ENCODE results near the gene STX11.
"Not testable (repeated sequence)": the region's sequence is repeated elsewhere in the genome, so short reads cannot be mapped to it uniquely, and the experiment has no call there.

Gene STX11

GRCh38 chr6:144178323-144178722, 28.0 kb downstream of the STX11 start:
- DNase-seq, result no peak

GRCh38 chr6:144179237-144179636, 28.9 kb downstream of the STX11 start:
- DNase-seq, result no peak

- no peak for DNase-seq
These were observed 29.5 kb downstream of the STX11 start for GRCh38 chr6:144179828-144180227.

- not testable (repeated sequence) for DNase-seq
These were observed 30.0 kb downstream of the STX11 start for GRCh38 chr6:144180354-144180753.

GRCh38 chr6:144181639-144182038, 31.3 kb downstream of the STX11 start:
- DNase-seq, result no peak

GRCh38 chr6:144184186-144184585, 33.9 kb downstream of the STX11 start:
- not testable (repeated sequence) for DNase-seq

- no peak for DNase-seq
These were observed 35.0 kb downstream of the STX11 start for GRCh38 chr6:144185133-144185836.

- no peak for DNase-seq
These were observed 36.7 kb downstream of the STX11 start for GRCh38 chr6:144186817-144187625.

GRCh38 chr6:144189351-144189750, 39.0 kb downstream of the STX11 start:
- no peak for DNase-seq

GRCh38 chr6:144190080-144190479, 39.8 kb downstream of the STX11 start:
- no peak for DNase-seq

GRCh38 chr6:144190593-144190992, 40.3 kb downstream of the STX11 start:
- DNase-seq, result no peak

GRCh38 chr6:144193181-144193580, 42.9 kb downstream of the STX11 start:
- no peak for DNase-seq

GRCh38 chr6:144194293-144194810, 44.0 kb downstream of the STX11 start:
- DNase-seq, result no peak

- no peak for DNase-seq
These were observed 45.5 kb downstream of the STX11 start for GRCh38 chr6:144195671-144196270.

- DNase-seq, result no peak
These were observed 47.6 kb downstream of the STX11 start for GRCh38 chr6:144197919-144198318.

GRCh38 chr6:144202879-144203468, 52.7 kb downstream of the STX11 start:
- no peak for DNase-seq

GRCh38 chr6:144211160-144211559, 60.8 kb downstream of the STX11 start:
- DNase-seq, result no peak

- DNase-seq, result no peak
These were observed 63.0 kb downstream of the STX11 start for GRCh38 chr6:144213315-144213714.

GRCh38 chr6:144214029-144214428, 63.7 kb downstream of the STX11 start:
- DNase-seq, result no peak

GRCh38 chr6:144214622-144215401, 64.5 kb downstream of the STX11 start:
- no peak for DNase-seq

- DNase-seq, result no peak
These were observed 65.2 kb downstream of the STX11 start for GRCh38 chr6:144215402-144215931.

Data from activated CD4-positive, alpha-beta T cell treated with anti-CD3 and anti-CD28 coated beads for 1 hour (primary cell).